Measurements from ENCODE around the gene PLEKHG3. TPM values are rescaled to one million over a fixed set of nuclear protein-coding genes. Genes with fewer than 3 reads are reported as not detected.

The PLEKHG3 gene
- total RNA-seq, 1 donor from 2014 or later, result 39.6 TPM

DNA sequence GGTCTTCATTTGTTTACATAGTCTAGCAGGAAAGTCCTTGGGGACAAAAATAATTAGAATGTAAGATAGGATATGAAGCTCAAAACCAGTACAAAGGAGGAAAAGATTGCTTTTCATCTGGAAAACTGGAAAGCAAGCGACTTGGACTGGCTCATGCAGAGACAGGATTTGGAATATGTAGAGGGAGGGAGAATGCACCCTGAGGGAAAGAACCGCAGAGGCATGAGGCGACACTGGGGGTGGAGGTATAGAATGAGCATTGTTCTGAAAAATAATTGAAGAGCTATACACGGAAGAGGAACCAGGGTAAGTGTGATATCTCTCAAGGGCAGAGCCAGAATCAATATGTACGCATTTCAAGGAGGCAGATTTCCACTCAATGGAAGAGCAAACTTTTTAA is 85.5 kb downstream of the PLEKHG3 start:
- no peak for DNase-seq

DNA sequence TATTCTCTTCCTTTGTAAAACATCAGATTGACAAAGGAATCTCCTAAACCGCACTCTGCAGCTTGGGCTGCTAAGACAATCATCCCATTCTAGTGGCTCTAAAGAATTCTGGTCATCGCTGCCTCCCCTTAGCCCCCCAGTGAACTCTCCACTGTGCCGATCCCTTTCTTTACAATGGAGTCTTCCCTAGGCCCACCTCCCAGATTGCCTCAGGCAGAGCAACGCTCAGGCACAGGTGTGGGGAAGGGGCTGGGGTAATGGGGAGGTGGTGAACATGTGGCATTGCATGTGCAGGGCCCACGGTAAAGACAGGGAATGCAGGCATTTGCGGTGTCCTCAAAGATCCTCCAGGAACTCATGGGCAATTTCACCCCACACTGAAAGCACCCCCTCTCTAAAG is 86.3 kb downstream of the PLEKHG3 start:
- no peak for DNase-seq

DNA sequence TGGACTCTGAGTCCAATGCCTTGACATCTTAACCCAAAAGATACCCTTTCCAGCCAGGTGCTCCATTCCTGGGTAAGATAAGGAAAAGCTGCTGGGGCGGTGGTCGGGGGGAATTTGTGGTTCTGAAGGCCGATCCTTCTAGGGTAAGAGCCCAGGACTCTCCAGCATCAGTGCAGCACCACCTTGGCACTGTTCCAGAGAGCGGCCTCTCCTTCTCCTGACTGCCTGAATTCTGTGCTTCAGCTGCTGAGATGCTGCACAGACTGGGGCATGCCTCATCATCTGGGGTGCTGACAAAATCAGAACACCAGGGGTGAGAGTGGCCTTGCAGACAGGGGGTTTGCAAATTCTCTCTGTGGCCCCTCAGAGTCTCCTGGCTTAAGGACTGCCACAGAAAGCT is 88.0 kb downstream of the PLEKHG3 start:
- DNase-seq, result no peak

DNA sequence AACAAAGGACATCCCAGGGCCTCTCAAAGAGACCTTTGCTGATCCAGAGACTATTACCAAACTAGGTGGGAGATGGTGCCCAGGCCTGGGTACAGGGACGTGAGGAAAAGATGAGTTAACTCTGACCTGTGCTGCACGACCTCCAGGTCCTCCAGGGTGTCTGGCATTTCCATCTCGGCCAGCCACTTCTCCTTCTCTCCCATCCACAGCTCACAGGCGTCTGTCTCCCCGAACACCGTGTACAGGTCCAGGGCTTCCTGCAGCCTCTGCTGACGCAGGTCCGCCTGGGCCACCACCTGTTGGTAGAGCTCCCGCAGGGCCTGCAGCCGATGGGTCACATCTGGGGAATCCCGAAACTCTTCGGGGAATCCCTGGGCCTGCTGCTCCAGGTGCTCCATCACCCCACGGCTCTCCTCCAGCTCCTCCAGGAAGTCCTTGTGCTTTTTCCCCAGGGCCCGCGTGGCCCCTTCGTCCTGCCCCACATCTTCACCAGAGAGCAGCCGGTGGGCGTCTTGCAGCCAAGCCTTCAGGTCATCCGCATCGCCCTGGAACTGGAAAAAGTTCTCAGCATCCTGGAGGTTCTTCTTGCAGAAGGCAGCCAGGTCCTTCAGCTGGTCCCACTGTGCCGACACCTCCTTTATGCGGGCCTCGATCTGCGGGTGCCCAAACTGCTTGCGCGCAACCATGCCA is 88.8 kb downstream of the PLEKHG3 start:
- no peak for DNase-seq

DNA sequence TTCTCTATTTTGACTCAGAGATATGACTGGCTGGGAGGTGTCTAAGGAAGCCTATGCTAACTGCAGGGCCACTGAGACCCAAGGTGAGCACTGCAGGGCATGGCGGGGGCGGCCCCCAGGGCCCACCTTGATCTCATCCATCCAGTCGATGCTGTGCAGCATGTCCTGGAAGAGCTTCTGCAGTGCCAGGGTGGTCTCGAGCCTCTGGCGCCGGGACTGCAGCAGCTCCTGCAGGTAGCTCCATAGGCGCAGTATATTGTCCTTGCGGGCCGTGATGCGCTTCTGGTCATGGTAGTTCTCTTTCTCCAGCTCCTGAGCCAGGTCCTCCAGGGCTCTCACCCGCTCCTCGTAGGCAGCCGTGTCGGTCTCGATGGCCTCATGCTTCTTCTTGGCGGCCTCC is 91.0 kb downstream of the PLEKHG3 start:
- DNase-seq, result no peak

DNA sequence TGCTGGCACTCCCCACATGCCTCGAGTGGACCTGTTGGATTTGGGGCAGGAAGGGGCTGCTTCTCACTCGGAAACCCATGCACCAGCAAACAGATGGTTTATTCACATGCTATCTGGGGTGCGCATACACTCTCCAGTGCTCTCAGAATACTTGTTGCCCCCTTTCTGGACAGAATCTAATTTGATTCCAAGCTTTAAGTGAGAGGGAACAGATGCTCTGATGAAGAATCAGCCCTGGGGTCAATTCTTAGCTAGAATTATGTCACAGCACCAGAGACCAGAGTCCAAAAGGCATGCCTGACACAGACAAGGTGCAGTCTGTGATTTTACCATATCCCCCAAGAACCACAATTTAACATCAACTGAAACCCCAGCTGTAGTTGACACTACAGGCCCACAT is 91.7 kb downstream of the PLEKHG3 start:
- no peak for DNase-seq

DNA sequence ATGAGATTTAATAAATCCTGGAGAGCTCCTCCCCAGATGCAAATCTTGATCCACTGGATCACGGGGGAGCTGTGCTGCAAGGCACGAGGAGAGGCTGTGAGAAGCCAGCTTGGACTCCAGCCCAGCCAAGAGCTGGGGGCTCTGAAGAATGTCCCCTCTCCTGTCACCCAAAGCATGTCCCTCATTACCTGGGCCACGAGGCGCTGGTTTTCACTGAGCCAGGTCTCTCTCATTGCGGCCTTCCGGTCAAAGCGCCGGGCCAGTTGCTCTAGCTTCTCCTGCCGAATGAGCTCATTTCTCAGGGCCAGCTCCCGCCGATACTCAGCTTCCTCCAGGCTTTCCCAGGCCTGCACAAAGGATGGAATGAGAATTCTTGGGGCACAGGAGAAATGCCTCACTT is 92.1 kb downstream of the PLEKHG3 start:
- no peak for DNase-seq

DNA sequence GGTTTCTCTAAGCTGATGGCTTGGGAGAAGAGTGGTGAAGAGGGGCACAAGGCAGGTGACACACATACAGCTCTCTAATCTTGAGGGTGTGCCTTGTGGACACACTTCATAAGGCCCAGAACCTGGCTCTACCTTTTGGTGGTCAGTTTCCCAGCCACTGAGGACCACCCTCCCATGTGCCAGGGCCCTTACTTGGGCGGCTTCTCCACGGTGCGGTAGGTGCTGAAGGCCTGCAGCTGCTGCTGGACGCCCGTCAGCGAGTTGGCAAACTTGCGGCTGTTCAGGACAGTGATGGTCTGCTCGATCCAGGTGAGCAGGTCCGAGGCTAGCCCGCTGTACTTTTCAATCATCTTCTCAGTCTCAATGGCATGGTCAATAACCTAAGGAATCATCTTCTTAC is 95.3 kb downstream of the PLEKHG3 start:
- no peak for DNase-seq

Other genes with a start within 250 kb of the PLEKHG3 start
- gene AKAP5, start 238.9 kb upstream of the PLEKHG3 start, total RNA-seq, result 1.3 TPM
- gene ZBTB25, start 200.6 kb upstream of the PLEKHG3 start, total RNA-seq, result 8.8 TPM
- gene ZBTB1, start 199.7 kb upstream of the PLEKHG3 start, total RNA-seq, result 58.3 TPM
- 19.7 TPM for gene HSPA2, start 163.7 kb upstream of the PLEKHG3 start, total RNA-seq
- gene PPP1R36, start 154.5 kb upstream of the PLEKHG3 start, total RNA-seq, result 0.89 TPM
- 32.7 TPM for gene SPTB, start 175.5 kb downstream of the PLEKHG3 start, total RNA-seq
- gene CHURC1, start 210.0 kb downstream of the PLEKHG3 start, total RNA-seq, result 42.1 TPM
- 0.20 TPM for gene GPX2, start 238.3 kb downstream of the PLEKHG3 start, total RNA-seq

Data from skin of body (tissue), 2 donors.